RWPE1 (cell line): ENCODE measurements around the gene VPREB3.

Experiments
- CTCF ChIA-PET: fragments of 350-600 bp; sonication (Branson Sonifier 250); formaldehyde crosslinking; extraction: SDS; loops from one replicate; lab custom pipeline; 2021; lab: Yijun Ruan, JAX
- POLR2A ChIA-PET: fragments of 400-600 bp; formaldehyde crosslinking; extraction: SDS; loops from one replicate; lab custom pipeline; 2020; ENCODE audit warnings: antibody characterized with exemption; ENCODE audit not compliant: low non-redundant PET; lab: Yijun Ruan, JAX
- DNase-seq: peaks from one replicate; pipeline ENCODE4 v3.0.0; 2012; ENCODE audit warnings: low spot score
- H3K27ac ChIP-seq: fragments of 450-650 bp; 2 replicates; pipeline ENCODE4 v1.5.1; 2017
- TF ChIP-seq, protein P1 (sequence below): fragments of 450-650 bp; conservative IDR thresholded peaks from 2 replicates; pipeline ENCODE4 v1.5.1; 2017; ENCODE audit warnings: low read depth, mild to moderate bottlenecking

The VPREB3 gene

DNA sequence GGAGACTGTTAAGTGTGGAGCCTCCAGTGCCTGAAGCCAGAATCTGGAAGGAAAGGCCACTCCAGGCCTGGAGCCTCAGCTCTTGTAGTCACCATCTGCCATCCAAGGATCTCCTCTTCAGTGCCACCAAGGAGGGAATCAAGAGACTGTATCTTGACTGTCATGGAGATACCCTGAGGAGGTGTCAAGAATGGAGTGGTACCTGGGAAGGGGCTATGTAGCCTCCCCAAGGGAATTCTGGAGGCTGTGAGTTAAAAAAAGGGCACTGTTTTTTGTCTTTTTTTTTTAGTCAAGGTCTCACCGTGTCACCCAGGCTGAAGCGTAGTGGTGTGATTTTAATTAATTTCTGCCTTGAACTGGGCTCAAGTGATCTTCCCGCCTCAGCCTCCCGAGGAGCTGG lies 5.3 kb upstream of the VPREB3 start:
- TF ChIP-seq, protein P1, sequence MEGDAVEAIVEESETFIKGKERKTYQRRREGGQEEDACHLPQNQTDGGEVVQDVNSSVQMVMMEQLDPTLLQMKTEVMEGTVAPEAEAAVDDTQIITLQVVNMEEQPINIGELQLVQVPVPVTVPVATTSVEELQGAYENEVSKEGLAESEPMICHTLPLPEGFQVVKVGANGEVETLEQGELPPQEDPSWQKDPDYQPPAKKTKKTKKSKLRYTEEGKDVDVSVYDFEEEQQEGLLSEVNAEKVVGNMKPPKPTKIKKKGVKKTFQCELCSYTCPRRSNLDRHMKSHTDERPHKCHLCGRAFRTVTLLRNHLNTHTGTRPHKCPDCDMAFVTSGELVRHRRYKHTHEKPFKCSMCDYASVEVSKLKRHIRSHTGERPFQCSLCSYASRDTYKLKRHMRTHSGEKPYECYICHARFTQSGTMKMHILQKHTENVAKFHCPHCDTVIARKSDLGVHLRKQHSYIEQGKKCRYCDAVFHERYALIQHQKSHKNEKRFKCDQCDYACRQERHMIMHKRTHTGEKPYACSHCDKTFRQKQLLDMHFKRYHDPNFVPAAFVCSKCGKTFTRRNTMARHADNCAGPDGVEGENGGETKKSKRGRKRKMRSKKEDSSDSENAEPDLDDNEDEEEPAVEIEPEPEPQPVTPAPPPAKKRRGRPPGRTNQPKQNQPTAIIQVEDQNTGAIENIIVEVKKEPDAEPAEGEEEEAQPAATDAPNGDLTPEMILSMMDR = no peak
- no peak overlapping the region for H3K27ac ChIP-seq
- DNase-seq = no peak
- POLR2A ChIA-PET = no interaction called here
- CTCF ChIA-PET = no interaction called here

GRCh38 chr22:23756891-23757290 lies 2.7 kb upstream of the VPREB3 start:
- no peak for DNase-seq
- CTCF ChIA-PET = no interaction called here
- POLR2A ChIA-PET = interaction anchor here (0.6 kb wide), 1 partner anchor 37 kb away, joined by 5 read pairs; no protein-coding TSS in a partner anchor
- TF ChIP-seq, protein P1 = no peak
- H3K27ac ChIP-seq = no peak overlapping the region

DNA sequence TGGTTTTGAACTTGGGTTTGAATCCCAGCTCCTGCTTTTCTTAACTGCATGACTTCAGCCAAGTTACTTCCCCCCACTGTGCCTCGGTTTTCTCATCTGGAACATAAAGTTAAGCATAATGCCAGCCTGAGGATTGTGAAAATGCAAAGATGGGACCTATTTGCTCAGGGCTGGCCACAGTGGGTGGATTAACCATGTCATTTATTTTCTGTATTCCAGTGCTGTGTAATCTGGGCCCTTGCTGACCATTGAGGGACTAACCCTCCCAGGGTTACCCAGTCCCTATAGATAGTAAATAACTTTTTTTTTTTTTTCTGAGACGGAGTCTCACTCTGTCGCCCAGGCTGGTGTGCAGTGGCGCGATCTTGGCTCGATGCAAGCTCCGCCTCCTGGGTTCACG lies 1.5 kb upstream of the VPREB3 start:
- no peak overlapping the region for H3K27ac ChIP-seq
- CTCF ChIA-PET = no interaction called here
- POLR2A ChIA-PET = no interaction called here
- DNase-seq = no peak
- TF ChIP-seq, protein P1 = no peak

DNA sequence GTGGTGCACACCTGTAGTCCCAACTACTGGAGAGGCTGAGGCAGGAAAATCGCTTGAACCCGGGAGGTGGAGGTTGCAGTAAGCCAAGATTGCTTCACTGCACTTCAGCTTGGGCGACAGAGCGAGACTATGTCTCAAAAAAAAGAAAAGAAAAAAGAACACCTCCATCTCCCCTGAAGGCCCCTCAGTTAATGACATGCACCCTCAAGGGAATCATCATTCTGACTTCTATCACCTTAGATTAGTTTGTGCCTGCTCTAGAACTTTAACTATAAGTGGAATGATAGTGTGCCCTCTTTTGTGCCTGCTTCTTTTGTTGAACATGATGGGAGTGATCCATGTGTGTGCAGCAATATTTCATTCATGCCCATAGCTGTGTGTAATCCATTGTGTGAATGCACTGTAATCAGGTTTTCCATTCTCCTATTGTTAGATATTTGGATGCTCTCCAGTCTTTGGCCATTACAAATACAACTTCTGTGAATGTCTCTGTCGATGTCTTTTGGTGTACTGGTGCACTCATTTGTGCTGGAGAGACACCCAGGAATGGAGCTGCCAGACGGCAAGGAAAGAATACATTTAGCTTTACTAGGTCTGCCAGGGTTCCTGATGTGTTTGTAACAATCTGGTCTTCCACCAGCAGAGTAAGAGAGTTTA lies 883 bp upstream of the VPREB3 start:
- DNase-seq = no peak
- H3K27ac ChIP-seq = no peak overlapping the region
- ChIA-PET POLR2A (no interaction called here), CTCF (no interaction called here)
- TF ChIP-seq, protein P1 = no peak

GRCh38 chr22:23753385-23753784 lies 840 bp downstream of the VPREB3 start:
- TF ChIP-seq, protein P1 = no peak
- CTCF ChIA-PET = no interaction called here
- no peak overlapping the region for H3K27ac ChIP-seq
- POLR2A ChIA-PET = no interaction called here
- DNase-seq = no peak

DNA sequence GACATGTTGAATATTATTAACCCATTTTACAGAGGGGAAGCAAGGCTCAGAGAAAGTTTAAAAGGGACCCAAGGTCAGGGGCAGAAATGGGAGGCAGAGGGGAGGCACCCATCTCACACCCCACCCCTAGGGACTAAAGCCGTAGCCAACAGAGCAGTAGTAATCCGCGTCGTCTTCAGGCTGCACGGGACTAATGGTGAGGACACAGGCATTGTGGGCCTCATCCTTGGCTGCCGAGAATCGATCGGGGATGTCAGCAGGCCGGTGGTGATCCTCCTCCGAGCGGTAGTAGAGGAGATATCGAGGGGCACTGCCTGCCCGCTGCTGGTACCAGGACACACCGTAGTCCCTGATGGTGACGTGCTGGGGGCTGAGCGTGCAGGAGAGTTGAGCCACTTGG lies 1.5 kb downstream of the VPREB3 start:
- no peak for DNase-seq
- H3K27ac ChIP-seq = no peak overlapping the region
- POLR2A ChIA-PET = no interaction called here

More for the DNA sequence above, 1.5 kb downstream of the VPREB3 start:
- CTCF ChIA-PET = no interaction called here
- TF ChIP-seq, protein P1 = no peak
